Erythroblast (primary cell): ENCODE data around the gene SLC1A4.
"Not testable (repeated sequence)": the region's sequence is repeated elsewhere in the genome, so short reads cannot be mapped to it uniquely, and the experiment has no call there.

Source experiments
- DNase-seq, 2 experiments: peaks; one replicate each; lab custom pipeline; 2025; lab: John Stamatoyannopoulos, UW
- GATA1 ChIP-seq: IDR thresholded peaks from 2 replicates; pipeline ENCODE4 v1.6.1; 2011; ENCODE audit warnings: low read depth, mild to moderate bottlenecking, control low read depth, low read length, moderate library complexity
- POLR2A ChIP-seq: IDR thresholded peaks from 2 replicates; pipeline ENCODE4 v1.6.1; 2011; ENCODE audit warnings: mild to moderate bottlenecking, low read length

Gene SLC1A4

GRCh38 chr2:65033178-65033577 is 44.0 kb downstream of the SLC1A4 start:
- TF ChIP-seq GATA1 (no peak), POLR2A (no peak)
- peak; percentile 51 to 52 for DNase-seq

- DNase-seq = not testable (repeated sequence)
Measured at GRCh38 chr2:65033667-65034066, 44.5 kb downstream of the SLC1A4 start.

- DNase-seq = no peak
- no peak for TF ChIP-seq POLR2A
- no peak for TF ChIP-seq GATA1
Measured at GRCh38 chr2:65035351-65035943, 46.2 kb downstream of the SLC1A4 start.

GRCh38 chr2:65037178-65037577 is 48.0 kb downstream of the SLC1A4 start:
- TF ChIP-seq POLR2A (no peak), GATA1 (no peak)
- DNase-seq = no peak

- TF ChIP-seq POLR2A = no peak
- no peak for TF ChIP-seq GATA1
- no peak for DNase-seq
Measured at GRCh38 chr2:65039640-65040039, 50.4 kb downstream of the SLC1A4 start.

GRCh38 chr2:65040400-65041261 is 51.4 kb downstream of the SLC1A4 start:
- DNase-seq = peak; percentile 84 to 91
- TF ChIP-seq GATA1 (no peak), POLR2A (no peak)

GRCh38 chr2:65043001-65043400 is 53.8 kb downstream of the SLC1A4 start:
- TF ChIP-seq POLR2A = no peak
- no peak for TF ChIP-seq GATA1
- DNase-seq = no peak

- no peak for DNase-seq
- TF ChIP-seq GATA1 (no peak), POLR2A (no peak)
Measured at GRCh38 chr2:65044097-65044735, 55.0 kb downstream of the SLC1A4 start.

- no peak for TF ChIP-seq POLR2A
- TF ChIP-seq GATA1 = no peak
- no peak for DNase-seq
Measured at GRCh38 chr2:65045651-65046050, 56.5 kb downstream of the SLC1A4 start.

GRCh38 chr2:65046633-65047407 is 57.6 kb downstream of the SLC1A4 start:
- no peak for TF ChIP-seq GATA1
- no peak for TF ChIP-seq POLR2A
- no peak for DNase-seq

GRCh38 chr2:65049010-65049639 is 59.9 kb downstream of the SLC1A4 start:
- TF ChIP-seq GATA1 = no peak
- peak; percentile 17 to 47 for DNase-seq

GRCh38 chr2:65050931-65051330 is 61.7 kb downstream of the SLC1A4 start:
- TF ChIP-seq GATA1 = no peak
- no peak for TF ChIP-seq POLR2A

GRCh38 chr2:65053199-65053598 is 64.0 kb downstream of the SLC1A4 start:
- DNase-seq = no peak

More at GRCh38 chr2:65050931-65051330, 61.7 kb downstream of the SLC1A4 start:
- no peak for DNase-seq

More at GRCh38 chr2:65053199-65053598, 64.0 kb downstream of the SLC1A4 start:
- TF ChIP-seq GATA1 (no peak), POLR2A (no peak)
